ENCODE data around the gene TPK1.

TPK1 gene

GRCh38 chr7:144565586-144565985 lies 270.3 kb downstream of the TPK1 start:
- H3K9ac ChIP-seq = no peak overlapping the region
- no peak overlapping the region for H2AFZ ChIP-seq
- H3K79me2 ChIP-seq = no peaks in the 10 kb centered on the region
- no peaks in the 10 kb centered on the region for H3K4me1 ChIP-seq
- no peak overlapping the region for H3K27ac ChIP-seq
- no peak for TF ChIP-seq CTCF (IDR thresholded peaks at IDR 0.05)
- H3K4me2 ChIP-seq (ENCODE audit: low read length) = no peak overlapping the region
- no peak overlapping the region for H3K4me3 ChIP-seq (ENCODE audit: low read depth, low read length)
- H3K27me3 ChIP-seq (ENCODE audit: control insufficient read depth, insufficient read depth, low read length) = no peaks in the 10 kb centered on the region
- no peaks in the 10 kb centered on the region for H3K9me3 ChIP-seq (ENCODE audit: control insufficient read depth, low read length)
- no peaks in the 10 kb centered on the region for H3K36me3 ChIP-seq (ENCODE audit: control insufficient read depth, insufficient read depth, low read length)

- no peak overlapping the region for H3K4me3 ChIP-seq (ENCODE audit: low read depth, low read length)
- TF ChIP-seq CTCF (IDR thresholded peaks at IDR 0.05) = no peak
- no peaks in the 10 kb centered on the region for H3K4me1 ChIP-seq
Measured at GRCh38 chr7:144549861-144550260, 286.0 kb downstream of the TPK1 start.

GRCh38 chr7:144548556-144548955 lies 287.3 kb downstream of the TPK1 start:
- Histone ChIP-seq H3K27me3 (ENCODE audit: control insufficient read depth, insufficient read depth, low read length) (no peaks in the 10 kb centered on the region), H3K36me3 (ENCODE audit: control insufficient read depth, insufficient read depth, low read length) (no peaks in the 10 kb centered on the region), H3K4me3 (ENCODE audit: low read depth, low read length) (no peak overlapping the region), H3K9me3 (ENCODE audit: control insufficient read depth, low read length) (no peaks in the 10 kb centered on the region), H3K4me2 (ENCODE audit: low read length) (no peak overlapping the region), H3K27ac (no peak overlapping the region), H3K79me2 (no peaks in the 10 kb centered on the region), H3K9ac (no peak overlapping the region), H2AFZ (no peak overlapping the region), H3K4me1 (no peaks in the 10 kb centered on the region)
- no peak for TF ChIP-seq CTCF (IDR thresholded peaks at IDR 0.05)

More at GRCh38 chr7:144549861-144550260, 286.0 kb downstream of the TPK1 start:
- no peaks in the 10 kb centered on the region for H3K9me3 ChIP-seq (ENCODE audit: control insufficient read depth, low read length)
- no peaks in the 10 kb centered on the region for H3K27me3 ChIP-seq (ENCODE audit: control insufficient read depth, insufficient read depth, low read length)
- H3K79me2 ChIP-seq = no peaks in the 10 kb centered on the region
- no peak overlapping the region for H3K27ac ChIP-seq
- H2AFZ ChIP-seq = no peak overlapping the region
- H3K36me3 ChIP-seq (ENCODE audit: control insufficient read depth, insufficient read depth, low read length) = no peaks in the 10 kb centered on the region
- no peak overlapping the region for H3K9ac ChIP-seq
- H3K4me2 ChIP-seq (ENCODE audit: low read length) = no peak overlapping the region

DNA sequence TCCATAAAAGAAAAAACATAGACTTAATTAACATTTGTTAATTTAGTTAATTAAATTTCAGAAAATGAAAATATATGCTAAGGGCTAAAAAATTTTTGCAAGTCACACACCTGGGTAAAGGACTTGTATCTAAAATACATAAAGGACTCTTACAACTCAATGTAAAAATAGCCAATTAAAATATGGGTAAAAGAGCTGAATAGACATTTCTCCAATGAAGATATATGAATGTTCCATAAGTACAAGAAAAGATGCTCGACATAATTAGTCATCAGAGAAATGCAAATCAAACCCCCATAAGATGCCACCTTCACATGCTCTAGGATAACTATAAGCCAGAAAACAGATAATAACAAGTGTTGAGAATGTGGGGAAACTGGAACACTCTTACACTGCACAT lies 288.0 kb downstream of the TPK1 start:
- Histone ChIP-seq H3K9ac (no peak overlapping the region), H3K9me3 (ENCODE audit: control insufficient read depth, low read length) (no peaks in the 10 kb centered on the region), H3K79me2 (no peaks in the 10 kb centered on the region), H2AFZ (no peak overlapping the region), H3K4me2 (ENCODE audit: low read length) (no peak overlapping the region), H3K4me3 (ENCODE audit: low read depth, low read length) (no peak overlapping the region), H3K27me3 (ENCODE audit: control insufficient read depth, insufficient read depth, low read length) (no peaks in the 10 kb centered on the region), H3K27ac (no peak overlapping the region), H3K36me3 (ENCODE audit: control insufficient read depth, insufficient read depth, low read length) (no peaks in the 10 kb centered on the region), H3K4me1 (no peaks in the 10 kb centered on the region)
- TF ChIP-seq CTCF (IDR thresholded peaks at IDR 0.05) = no peak

- Histone ChIP-seq H3K9ac (no peak overlapping the region), H3K36me3 (ENCODE audit: control insufficient read depth, insufficient read depth, low read length) (no peaks in the 10 kb centered on the region), H3K79me2 (no peaks in the 10 kb centered on the region), H3K9me3 (ENCODE audit: control insufficient read depth, low read length) (no peaks in the 10 kb centered on the region), H3K27ac (no peak overlapping the region), H3K4me2 (ENCODE audit: low read length) (no peak overlapping the region), H3K4me1 (no peaks in the 10 kb centered on the region), H3K27me3 (ENCODE audit: control insufficient read depth, insufficient read depth, low read length) (no peaks in the 10 kb centered on the region), H2AFZ (no peak overlapping the region), H3K4me3 (ENCODE audit: low read depth, low read length) (no peak overlapping the region)
- no peak for TF ChIP-seq CTCF (IDR thresholded peaks at IDR 0.05)
Measured at GRCh38 chr7:144546782-144547181, 289.1 kb downstream of the TPK1 start.
